ENCODE measurements around the gene PPM1F.
"Not testable (repeated sequence)": the region's sequence is repeated elsewhere in the genome, so short reads cannot be mapped to it uniquely, and the experiment has no call there.

Gene PPM1F

DNA sequence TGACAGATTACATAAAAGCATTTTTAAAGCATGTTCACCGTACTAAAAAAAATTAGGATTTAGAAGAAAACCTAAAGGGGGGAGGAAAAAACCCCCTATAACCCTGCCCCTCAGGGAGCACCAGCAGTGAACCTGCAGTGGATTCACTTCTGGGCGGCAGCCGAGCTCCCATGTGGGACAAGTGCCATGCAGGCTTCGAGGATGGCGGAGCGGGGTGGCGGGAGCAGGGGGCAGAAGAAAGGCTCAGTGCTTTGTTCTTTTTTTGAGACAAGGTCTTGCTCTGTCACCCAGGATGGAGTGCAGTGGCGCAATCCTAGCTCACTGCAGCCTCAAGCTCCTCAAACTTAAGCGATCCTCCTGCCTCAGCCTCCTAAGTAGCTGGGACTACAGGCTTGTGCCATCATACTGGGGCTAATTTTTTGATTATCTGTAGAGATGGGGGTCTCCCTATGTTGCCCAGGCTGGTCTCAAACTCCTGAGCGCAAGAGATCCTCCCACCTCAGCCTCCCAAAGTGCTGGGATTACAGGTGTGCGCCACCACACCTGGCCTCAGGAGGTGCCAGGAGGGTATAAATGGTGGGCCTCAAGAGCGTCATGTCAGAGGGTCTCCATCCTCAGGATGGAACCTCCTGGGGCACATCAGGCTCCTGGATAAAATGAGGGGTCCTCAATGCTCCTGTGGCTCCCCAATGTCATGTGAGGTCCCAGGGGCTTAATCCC is 34.0 kb downstream of the PPM1F start:
- DNase-seq = no peak

DNA sequence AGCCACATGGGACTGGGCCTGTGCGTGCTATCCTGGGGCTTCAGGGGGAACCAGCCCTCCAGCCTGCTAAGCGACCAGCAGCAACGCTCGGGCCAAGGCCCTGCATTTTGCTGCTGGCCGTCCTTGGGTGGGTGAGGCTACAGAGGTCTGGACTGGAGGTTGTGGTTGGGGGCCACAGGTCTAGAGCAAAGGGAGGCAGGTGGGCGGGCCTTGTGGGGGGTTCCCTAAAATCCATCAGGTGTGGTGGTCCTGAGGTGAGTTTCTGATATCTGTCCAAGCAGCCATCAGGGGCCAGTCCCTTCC is 34.7 kb downstream of the PPM1F start:
- DNase-seq = no peak

DNA sequence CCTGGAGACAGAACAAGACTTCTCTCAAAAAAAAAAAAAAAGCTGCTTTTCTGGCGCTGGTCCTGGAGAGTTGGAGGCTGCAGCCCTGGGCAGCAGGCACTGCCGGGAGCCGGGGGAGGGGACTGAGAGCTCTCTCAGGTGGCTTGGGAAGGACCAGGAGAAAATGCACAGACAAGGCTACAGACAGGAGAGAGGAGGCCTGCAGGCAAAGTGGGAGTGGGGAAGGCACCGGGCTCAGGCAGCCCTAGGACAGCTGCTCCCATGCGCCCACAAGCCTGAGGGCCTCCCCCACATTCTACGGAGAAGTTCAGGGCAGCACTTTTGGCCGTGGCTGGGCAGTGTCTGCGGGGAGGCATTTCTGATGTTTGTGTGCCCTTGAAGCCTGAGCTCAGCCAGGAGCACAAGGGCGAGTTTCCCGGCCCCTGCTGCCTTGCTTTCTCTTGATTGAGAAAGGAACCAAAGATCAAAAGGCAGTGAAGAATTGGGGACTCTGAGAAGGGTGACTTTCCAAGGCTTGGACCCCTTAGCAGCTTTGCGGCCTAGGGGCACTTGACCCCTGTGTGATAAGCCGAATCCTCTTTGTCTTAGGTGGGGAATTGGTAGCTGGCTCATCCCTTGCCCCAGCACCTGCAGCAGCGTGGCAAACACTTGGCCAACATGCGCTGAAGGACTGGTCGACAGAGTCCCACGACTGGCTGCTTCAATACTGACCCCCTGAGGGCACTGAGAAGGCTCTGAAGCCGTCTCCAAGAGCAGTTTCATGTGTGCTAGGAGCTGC is 35.3 kb downstream of the PPM1F start:
- DNase-seq = no peak

DNA sequence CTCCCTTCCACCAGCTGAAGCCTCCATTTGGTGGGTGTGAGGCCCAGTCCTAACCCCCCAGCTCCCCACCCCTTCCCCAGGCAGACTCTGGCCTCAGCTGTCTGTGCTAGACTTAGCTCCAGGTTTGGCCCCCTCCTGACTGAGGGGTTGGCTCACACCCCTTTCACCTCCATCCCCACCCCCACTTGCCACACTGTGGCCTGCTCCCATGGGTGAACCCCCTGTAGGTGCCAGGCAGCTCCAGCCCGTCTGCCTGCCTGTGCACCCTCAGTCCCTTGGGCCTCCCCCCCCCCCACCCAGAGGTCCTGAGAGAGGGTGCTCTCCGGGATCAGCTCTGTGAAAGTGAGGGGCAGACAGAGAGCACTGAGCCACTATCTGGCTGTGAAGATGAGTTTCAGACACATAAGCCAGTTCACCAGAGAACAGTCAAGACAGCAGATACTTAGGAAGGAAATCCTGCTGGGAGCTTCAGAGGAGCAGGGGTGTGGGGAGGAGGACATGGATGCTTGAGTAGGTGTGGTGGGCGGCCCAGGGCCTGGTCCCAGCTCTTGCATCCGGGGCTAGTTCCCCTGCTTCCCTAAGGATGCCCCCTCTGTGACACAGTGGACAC is 36.2 kb downstream of the PPM1F start:
- no peak for DNase-seq

DNA sequence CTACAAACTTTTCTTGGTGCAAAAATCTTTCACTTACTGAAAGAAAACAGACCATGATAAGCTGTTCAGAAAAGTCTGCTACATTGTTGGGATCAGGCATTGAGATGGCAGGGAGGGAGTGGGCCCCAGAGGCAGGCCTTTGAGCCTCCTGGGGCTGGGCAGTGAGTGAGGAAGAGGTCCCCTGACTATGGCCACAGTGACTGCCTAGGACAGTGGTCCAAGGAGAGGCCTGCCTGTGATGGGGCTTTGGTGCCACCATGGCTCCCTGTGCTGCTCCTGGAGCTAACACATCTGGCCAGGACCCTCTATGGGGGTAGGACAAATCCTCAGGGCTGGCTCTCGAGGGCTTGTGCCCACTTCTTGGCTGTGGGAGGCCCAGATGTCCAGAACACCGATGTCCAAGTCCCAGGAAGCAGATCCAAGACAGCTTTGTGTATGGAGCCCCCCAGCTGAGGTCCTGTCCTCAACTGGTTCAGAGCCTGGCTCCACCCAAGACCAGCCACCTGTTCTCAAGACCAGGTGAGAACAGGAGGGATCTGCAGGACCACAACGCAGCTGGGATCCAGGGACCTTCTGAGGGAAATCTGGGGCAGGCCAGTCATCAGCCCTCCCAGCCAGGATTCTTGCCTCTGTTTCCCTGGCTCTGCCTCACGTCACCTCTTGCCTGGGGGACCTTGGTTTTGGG is 36.9 kb downstream of the PPM1F start:
- no peak for DNase-seq

DNA sequence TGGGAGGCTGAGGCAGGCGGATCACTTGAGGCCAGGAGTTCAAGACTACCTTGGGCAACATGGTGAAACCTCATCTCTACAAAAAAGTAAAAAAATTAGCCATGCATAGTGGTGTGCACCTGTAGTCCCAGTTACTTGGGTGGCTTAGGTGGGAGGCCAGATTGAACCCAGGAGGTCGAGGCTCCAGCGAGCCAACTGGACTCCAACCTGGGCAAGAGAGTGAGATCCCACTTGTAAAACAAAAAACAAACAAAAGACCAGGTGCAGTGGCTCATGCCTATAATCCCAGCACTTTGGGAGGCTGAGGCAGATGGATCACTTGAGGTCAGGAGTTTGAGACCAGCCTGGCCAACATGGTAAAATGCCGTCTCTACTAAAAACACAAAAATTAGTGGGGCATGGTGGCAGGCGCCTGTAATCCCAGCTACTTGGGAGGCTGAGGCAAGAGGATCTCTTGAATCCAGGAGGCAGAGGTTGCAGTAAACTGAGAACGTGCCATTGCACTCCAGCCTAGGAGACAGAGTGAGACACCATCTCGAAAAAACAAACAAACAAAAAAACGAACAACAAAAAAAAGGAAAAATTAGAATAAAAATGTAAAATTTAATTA is 38.5 kb downstream of the PPM1F start:
- not testable (repeated sequence) for DNase-seq

DNA sequence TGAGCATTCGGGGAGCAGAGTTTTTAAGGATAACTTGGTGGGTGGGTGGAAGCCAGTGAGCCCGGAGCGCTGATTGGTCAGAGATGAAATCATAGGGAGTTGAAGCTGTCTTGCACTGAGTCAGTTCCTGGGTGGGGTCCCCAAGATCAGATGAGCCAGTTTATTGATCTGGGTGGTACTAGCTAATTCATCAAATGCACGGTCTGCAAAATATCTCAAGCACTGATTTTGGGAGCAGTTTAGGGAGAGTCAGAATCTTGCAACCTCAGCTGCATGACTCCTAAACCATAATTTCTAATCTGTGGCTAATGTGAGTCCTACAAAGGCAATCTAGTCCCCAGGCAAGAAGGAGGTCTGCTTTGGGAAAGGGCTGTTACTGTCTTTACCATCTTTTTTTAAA is 42.3 kb downstream of the PPM1F start:
- DNase-seq = not testable (repeated sequence)

DNA sequence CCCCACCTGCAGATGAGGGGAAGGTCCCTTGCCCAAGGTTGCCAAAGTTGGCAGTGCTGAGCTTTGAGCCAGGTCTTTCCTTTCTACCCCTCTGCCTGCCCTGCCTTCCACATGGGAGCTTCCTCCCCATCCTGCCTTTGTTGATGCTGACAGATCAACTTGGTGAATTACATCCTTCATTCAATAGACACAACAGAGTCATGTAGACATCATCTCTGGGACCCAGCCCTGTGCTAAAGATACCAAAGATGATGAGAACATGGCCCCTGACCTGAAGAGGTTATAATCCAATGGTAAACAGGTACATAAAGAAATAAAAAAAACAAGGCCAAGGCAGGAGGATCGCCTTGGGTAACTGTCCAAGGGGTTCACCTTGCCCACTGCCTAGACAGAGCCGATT is 42.8 kb downstream of the PPM1F start:
- no peak for DNase-seq

DNA sequence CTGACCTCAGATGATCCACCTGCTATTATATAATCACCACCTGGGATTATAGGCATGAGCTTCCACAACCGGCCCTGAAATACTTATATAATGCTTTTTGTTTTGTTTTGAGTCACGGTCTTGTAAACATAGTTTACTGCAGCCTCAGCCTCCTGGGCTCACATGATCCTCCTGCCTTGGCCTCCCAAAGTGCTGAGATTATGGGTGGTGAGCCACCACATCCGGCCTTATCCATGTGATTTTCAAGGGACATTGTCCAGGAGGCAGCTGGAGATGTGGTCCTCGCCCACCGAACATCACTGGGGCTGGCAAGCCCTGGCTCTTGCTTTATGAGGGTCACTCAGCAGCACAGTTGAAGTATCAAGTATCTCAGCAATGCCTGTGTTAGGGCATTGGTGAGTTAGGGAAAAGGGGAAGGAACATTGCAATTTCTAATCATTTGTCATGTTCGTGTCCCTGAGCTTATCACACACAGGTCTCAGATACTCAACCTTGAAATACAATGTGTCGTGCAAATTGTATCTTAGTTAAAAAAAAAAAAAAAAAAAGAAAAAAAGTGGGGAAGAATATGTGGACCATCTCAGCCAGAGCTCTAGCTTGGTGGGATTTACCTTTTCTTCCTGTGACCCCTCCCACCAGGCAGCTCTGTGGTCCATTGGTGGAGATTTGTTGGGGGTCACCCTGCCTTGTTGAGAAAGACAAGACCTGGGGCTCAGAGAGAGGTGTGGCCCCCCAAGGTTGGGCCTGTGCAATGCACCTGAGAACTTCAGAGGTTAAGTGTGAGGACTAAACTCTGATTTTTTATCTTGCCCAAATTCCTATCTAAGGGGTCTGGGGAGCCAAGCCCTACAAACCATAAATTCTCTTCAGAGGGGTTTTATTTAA is 44.8 kb downstream of the PPM1F start:
- DNase-seq = no peak

DNA sequence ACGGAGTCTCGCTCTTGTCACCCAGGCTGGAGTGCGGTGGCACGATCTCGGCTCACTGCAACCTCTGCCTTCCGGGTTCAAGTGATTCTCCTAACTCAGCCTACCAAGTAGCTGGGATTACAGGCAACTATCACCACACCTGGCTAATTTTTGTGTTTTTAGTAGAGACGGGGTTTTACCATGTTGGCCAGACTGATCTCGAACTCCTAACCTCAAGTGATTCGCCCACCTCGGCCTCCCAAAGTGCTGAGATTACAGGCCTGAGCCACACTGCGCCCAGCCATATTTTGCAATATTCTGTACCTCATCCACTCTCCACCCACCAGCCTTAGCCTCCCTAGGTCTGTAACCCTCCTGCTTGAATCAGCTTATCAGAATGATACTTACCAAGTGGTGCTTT is 47.4 kb downstream of the PPM1F start:
- not testable (repeated sequence) for DNase-seq

DNA sequence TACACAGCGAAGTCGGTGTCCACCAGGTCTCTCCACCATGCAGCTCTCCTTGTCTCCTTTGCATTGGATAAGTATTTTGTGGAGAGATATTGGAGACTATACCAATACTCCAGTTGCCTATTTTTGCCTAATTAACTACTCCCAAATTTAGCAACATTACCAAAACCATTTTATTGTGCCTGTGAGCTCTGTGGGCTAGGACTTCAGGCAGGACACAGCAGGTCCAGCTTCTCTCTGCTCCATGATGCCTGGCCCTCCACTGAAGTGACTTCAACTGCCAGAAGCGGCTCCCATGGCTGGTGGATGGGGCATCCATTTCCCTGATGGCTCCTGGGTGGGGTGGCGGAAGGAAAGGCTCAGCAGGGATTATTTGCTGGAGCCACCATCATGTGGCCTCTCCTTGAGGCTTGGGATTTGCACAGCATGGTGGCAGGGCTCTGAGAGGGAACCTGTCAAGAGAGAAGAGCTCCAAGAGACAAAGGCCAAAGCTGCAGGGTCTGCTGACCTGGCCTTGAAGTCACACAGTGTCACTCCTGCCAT is 48.3 kb downstream of the PPM1F start:
- DNase-seq = no peak

DNA sequence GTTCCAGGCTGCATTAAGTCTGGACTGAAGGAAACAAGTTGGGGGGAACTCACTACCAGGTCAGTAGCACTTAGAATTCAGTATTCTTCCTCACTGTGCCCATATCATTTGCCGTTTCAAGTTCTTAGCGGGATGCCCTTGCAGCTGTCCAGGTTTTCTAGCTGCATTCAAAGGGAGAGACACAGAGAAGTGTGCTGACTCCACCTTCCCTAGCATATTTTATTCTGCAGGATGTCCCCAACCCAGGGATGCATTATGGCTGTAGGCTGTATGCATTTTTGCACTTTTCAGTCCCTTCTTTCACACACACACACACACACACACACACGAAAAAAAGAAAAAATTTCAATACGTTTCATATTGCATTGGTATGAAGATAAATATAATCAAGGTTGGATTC is 49.4 kb downstream of the PPM1F start:
- DNase-seq = no peak

DNA sequence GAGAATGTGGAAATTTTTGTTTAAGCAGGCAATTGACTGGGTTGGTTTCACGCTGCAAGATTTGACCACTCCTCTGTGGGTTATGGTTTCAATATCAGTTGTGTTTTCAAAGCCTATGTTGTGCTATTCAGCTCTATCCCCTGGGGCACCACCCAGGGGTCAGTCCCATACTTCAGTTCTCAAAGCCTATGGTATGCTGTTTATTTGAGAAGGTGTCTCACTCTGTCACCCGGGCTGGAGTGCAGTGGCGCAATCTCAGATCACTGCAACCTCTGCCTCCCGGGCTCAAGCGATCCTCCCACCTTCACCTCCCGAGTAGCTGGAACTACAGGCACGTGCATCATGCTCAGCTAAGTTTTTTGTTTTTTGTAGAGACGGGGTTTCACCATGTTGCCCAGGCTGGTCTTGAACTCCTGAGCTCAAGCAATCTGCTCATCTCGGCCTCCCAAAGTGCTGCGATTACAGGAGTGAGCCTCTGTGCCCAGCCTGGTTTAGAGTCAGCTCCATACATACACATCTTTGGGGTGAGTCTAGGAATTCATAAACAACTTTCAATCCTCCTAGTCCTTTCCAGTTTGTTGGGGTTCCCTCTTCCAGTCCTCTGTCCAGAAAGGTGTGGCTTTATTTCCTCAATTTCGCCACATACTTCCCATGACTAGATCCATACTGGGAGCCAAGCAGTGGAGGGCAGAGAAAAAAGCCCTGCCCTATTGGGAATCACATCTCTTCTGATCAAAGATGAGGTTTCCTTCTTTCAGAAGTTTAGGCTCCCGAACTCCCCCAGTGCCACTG is 50.2 kb downstream of the PPM1F start:
- DNase-seq = no peak

DNA sequence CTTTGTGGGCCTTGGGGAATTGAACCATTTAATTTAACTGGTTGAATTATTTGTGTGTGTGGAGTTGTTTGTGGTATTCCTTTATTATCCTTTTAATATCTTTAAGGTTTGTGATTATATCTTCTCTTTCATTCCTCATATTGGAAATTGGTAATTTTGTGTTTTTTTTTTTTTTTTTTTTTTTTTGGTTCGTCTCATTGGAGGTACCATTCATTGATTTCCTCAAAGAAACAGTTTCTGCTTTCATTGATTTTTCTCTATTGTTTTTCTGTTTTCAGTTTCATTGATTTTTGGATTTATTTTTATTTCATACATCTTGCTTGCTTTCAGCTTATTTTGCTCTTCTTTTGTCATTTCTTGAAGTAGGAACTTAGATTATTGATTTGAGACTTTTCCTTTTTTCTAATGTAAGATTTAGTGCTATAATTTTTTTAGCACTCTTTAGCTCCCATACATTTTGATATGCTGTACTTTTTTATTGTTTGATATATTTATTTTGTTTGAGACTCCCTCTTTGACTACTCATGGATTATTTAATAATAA is 54.2 kb downstream of the PPM1F start:
- DNase-seq = no peak

DNA sequence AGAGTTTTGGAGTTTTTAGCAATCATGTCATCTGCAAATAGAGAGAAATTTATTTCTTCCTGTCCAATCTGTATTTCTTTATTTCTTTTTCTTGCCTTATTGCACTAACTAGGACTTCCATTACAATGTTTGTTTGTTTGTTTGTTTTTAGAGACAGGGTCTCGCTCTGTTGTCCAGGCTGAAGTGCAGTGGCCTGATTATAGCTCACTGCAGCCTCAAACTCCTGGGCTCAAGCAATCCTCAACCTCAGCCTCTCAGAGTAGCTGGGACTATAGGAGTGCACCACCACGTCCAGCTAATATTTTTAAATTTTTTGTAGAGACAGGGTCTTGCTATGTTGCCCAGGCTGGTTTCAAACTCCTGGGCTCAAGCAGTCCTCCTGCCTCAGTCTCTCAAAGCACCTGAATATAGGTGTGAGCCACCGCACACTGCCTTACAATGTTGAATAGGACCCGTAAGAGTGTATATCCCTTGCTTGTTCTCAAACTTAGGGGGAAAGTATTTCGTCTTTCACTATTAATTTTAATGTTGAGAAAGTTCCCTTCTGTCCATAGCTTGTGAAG is 55.6 kb downstream of the PPM1F start:
- no peak for DNase-seq

DNA sequence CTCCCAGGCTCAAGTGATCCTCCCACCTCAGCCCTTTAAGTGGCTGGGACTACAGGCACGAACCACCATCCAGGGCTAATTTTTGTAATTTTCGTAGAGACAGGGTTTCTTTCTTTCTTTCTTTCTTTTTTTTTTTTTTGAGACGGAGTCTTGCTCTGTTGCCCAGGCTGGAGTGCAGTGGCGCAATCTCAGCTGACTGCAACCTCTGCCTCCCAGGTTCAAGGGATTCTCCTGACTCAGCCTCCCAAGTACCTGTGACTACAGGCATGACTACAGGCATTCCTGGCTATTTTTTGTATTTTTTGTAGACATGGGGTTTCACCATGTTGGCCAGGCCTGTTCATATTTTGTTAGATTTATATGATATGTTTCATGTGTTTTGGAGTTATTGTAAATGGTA is 56.4 kb downstream of the PPM1F start:
- not testable (repeated sequence) for DNase-seq

DNA sequence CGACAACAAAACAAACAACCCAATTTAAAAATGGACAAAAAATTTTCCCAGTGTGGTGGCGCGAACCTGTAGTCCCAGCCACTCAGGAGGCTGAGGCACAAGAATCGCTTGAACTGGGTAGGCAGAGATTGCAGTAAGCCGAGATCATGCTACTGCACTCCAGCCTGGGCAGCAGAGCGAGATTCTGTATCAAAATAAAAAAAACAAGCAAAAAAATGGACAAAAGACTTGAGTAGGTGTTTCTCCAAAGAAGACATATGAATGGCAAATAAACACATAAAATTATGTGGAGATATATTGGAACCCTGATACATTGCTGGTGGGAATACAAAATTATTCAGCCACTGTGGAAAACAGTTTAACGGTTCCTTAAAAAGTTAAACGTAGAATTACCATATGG is 57.8 kb downstream of the PPM1F start:
- DNase-seq = no peak

DNA sequence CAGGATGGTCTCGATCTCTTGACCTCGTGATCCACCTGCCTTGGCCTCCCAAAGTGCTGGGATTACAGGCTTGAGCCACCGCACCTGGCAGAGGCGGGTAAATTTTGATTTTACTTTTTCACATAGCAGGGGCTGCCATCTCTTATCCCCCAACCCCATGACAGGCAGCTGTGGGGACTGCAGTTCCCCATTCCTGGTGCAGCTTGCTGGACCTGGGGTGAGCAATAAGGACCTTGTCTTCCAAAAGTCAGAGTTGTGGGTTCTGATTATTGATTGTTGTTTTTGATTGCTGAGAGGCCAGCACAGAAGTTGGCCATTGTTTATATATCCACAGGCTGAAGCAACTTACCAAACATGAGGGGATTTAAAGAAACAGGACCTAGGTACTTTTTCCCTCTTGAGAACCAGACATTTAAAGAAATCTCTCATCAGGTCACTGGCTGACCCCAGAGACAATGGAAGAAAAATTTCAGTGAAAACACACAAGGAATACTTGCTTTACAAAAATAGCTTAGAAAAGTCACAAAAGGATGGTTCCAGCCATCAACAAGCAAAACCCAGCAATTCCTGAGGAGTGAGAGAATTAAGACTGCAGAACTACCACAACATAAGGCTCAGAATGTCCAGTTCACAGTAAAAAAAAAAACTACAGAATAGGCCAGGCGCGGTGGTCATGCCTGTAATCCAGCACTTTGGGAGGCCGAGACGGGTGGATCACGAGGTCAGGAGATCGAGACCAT is 63.2 kb downstream of the PPM1F start:
- no peak for DNase-seq

DNA sequence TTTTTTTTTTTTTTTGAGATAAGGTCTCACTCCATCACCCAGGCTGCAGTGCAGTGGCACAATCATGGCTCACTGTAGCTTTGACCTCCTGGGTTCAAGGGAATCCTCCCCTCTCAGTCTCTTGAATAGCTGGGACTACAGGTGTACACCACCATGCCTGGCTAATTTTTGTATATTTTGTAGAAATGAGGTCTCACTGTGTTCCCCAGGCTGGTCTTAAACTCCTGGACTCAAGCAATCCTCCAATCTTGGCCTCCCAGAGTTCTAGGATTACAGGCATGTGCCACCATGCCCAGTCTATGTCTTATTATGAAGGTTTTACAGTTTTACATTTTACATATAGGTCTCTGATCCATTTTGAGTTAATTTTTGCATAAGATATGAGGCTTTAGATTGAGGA is 64.8 kb downstream of the PPM1F start:
- no peak for DNase-seq

DNA sequence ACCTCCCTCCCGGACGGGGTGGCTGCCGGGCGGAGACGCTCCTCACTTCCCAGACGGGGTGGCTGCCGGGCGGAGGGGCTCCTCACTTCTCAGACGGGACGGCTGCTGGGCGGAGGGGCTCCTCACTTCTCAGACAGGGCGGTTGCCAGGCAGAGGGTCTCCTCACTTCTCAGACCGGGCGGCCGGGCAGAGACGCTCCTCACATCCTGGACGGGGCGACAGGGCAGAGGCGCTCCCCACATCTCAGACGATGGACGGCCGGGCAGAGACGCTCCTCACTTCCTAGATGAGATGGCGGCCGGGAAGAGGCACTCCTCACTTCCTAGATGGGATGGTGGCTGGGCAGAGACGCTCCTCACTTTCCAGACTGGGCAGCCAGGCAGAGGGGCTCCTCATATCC is 68.7 kb downstream of the PPM1F start:
- DNase-seq = not testable (repeated sequence)

Measured in NCI-H510A (cell line).